Esophagus muscularis mucosa (tissue), 4 donors: Measurements from ENCODE around the gene UBXN6. TPM values are rescaled to one million over a fixed set of nuclear protein-coding genes. Genes with fewer than 3 reads are reported as not detected.

Experiments used
- DNase-seq: peaks from one replicate; pipeline ENCODE4 v3.0.0-alpha.2; 2017; ENCODE audit errors: extremely low spot score
- H3K27ac ChIP-seq, 4 donors: fragments of 200-600 bp; sonication (generic); replicated peaks in 1 of 4; 1 replicate in 3 of 4; 2 replicates in 1 of 4; pipeline ENCODE4 v1.5.1; 2016 to 2019; ENCODE audit warnings: mild to moderate bottlenecking in 1 of 4
- H3K27me3 ChIP-seq, 4 donors: fragments of 200-600 bp; sonication (generic); one replicate each; pipeline versions ENCODE4 v1.5.1 to v1.6.0; 2016 to 2019
- H3K36me3 ChIP-seq, 4 donors: fragments of 200-600 bp; sonication (generic); one replicate each; pipeline ENCODE4 v1.5.1; 2016 to 2019
- H3K4me1 ChIP-seq, 4 donors: fragments of 200-600 bp; sonication (generic); one replicate each; pipeline ENCODE4 v1.5.1; 2016 to 2019
- H3K4me3 ChIP-seq, 4 donors: fragments of 200-600 bp; sonication (generic); 1 replicate in 2 of 4; 2 replicates in 2 of 4; pipeline ENCODE4 v1.5.1; 2016 to 2019; ENCODE audit warnings: mild to moderate bottlenecking in 4 of 4, moderate library complexity in 1 of 4
- H3K9me3 ChIP-seq, 4 donors: fragments of 200-600 bp; sonication (generic); 1 replicate in 3 of 4; 2 replicates in 1 of 4; pipeline ENCODE4 v1.5.1; 2016 to 2019
- CTCF ChIP-seq, 3 experiments: fragments of 200-600 bp in 2 of 3; fragments of 450-650 bp in 1 of 3; sonication (generic) in 2 of 3; IDR thresholded peaks; one replicate each; pipeline ENCODE4 v1.5.1; 2017 to 2019; ENCODE audit warnings: antibody characterized with exemption in 3 of 3, mild to moderate bottlenecking in 2 of 3, moderate library complexity in 1 of 3
- EP300 ChIP-seq: sonication (generic); formaldehyde crosslinking; IDR thresholded peaks from one replicate; pipeline ENCODE4 v1.6.1; 2017; ENCODE audit warnings: antibody characterized with exemption
- POLR2A ChIP-seq: fragments of 450-650 bp; IDR thresholded peaks from one replicate; pipeline ENCODE4 v1.6.1; 2017; ENCODE audit warnings: antibody characterized with exemption, moderate library complexity, mild to moderate bottlenecking, low read depth
- POLR2AphosphoS5 ChIP-seq, 2 donors: sonication (generic); formaldehyde crosslinking; IDR thresholded peaks; one replicate each; pipeline ENCODE4 v1.6.1; 2017; ENCODE audit warnings: antibody characterized with exemption in 2 of 2
- WGBS: methylation state at CpG from one replicate; pipeline ENCODE4 v1.1.5; 2018; 5-methylcytosine and 5-hydroxymethylcytosine counted together
- intact Hi-C: fragments of 100-400 bp; cut with DNase I; formaldehyde crosslinking; loops from one replicate; pipeline ENCODE4 v1.15.1; 2023
- total RNA-seq, 4 donors: library from RNA; depleted of rRNA; stranded (reverse); fragments of >200 nt; gene quantifications; one replicate each; pipeline versions ENCODE4 v1.1.0 to v1.2.1, GENCODE V29; 2016

UBXN6 gene
- total RNA-seq, result 100 to 1,000 TPM in 2 of 4 donors, 10 to 100 TPM in 2; 65.2 to 190 (median 98.8) TPM

- Histone ChIP-seq H3K36me3 (peaks cover 11 to 21% (median 12%) of the 10 kb centered on the region in 4 donors), H3K4me3 (peak within 1 kb of the TSS; percentile 67 to 87 (median 74)), H3K9me3 (no peaks in the 10 kb centered on the region), H3K27me3 (no peaks in the 10 kb centered on the region), H3K4me1 (peaks cover 22 to 47% (median 36%) of the 10 kb centered on the region in 4 donors), H3K27ac (peak within 1 kb of the TSS; percentile 88 to 95 (median 91))
- peak; percentile 98 for DNase-seq
- TF ChIP-seq POLR2AphosphoS5 (IDR thresholded peaks at IDR 0.05) (peak; percentile 59 to 89), CTCF (IDR thresholded peaks at IDR 0.05) (peak in 1 of 3 experiments; percentile 18), EP300 (no peak)
- intact Hi-C loops, result loop anchor here (5.0 kb wide), 1 partner anchor 59 kb away; the partner anchor contains the start of gene PLIN4
- WGBS, result 18% methylated on average over 32 of the region's 52 CpGs
Measured at GRCh38 chr19:4457654-4458395, at the start of gene UBXN6. TSS of gene UBXN6 (minus strand) at chr19:4457794. CDS start at chr19:4457697, 97 bp downstream.

- WGBS, result 84% methylated on average over 8 of the region's 12 CpGs
- TF ChIP-seq EP300 (no peak), POLR2AphosphoS5 (IDR thresholded peaks at IDR 0.05) (no peak), POLR2A (no peak), CTCF (IDR thresholded peaks at IDR 0.05) (no peak)
- H3K4me3 ChIP-seq, result no peak overlapping the region
- DNase-seq, result no peak
- peaks cover 4 to 85% (median 42%) of the 10 kb centered on the region in 4 donors for H3K4me1 ChIP-seq
- H3K27me3 ChIP-seq, result no peaks in the 10 kb centered on the region
- peak overlapping the region; percentile 35 to 51 (median 46) for H3K27ac ChIP-seq
- peaks cover 19 to 80% (median 69%) of the 10 kb centered on the region in 4 donors for H3K36me3 ChIP-seq
- intact Hi-C loops, result no loop called here
- no peaks in the 10 kb centered on the region for H3K9me3 ChIP-seq
Measured at GRCh38 chr19:4507150-4507452, 49.5 kb upstream of the UBXN6 start.

- H3K9me3 ChIP-seq, result no peaks in the 10 kb centered on the region
- peak overlapping the region; percentile 35 to 51 (median 46) for H3K27ac ChIP-seq
- intact Hi-C loops, result no loop called here
- H3K4me3 ChIP-seq, result no peak overlapping the region
- peaks cover 23 to 81% (median 72%) of the 10 kb centered on the region in 4 donors for H3K36me3 ChIP-seq
- 86% methylated on average over 9 of the region's 17 CpGs for WGBS
- peaks cover 4 to 90% (median 44%) of the 10 kb centered on the region in 4 donors for H3K4me1 ChIP-seq
- TF ChIP-seq POLR2AphosphoS5 (IDR thresholded peaks at IDR 0.05), result no peak
- TF ChIP-seq CTCF (IDR thresholded peaks at IDR 0.05), result no peak
- no peak for TF ChIP-seq EP300
- no peak for TF ChIP-seq POLR2A
- DNase-seq, result no peak
- H3K27me3 ChIP-seq, result no peaks in the 10 kb centered on the region
Measured at GRCh38 chr19:4506449-4507149, 49.0 kb upstream of the UBXN6 start.

GRCh38 chr19:4505570-4506448 is 48.2 kb upstream of the UBXN6 start:
- Histone ChIP-seq H3K36me3 (peaks cover 30 to 86% (median 80%) of the 10 kb centered on the region in 4 donors), H3K4me3 (no peak overlapping the region), H3K9me3 (no peaks in the 10 kb centered on the region), H3K27ac (peak overlapping the region in 3 of 4 donors; percentile 45 to 51 (median 48)), H3K4me1 (peaks cover 4 to 85% (median 44%) of the 10 kb centered on the region in 4 donors), H3K27me3 (no peaks in the 10 kb centered on the region)
- DNase-seq, result no peak
- intact Hi-C loops, result no loop called here
- WGBS, result 94% methylated on average over 34 of the region's 34 CpGs
- no peak for TF ChIP-seq POLR2A
- TF ChIP-seq CTCF (IDR thresholded peaks at IDR 0.05), result no peak
- no peak for TF ChIP-seq POLR2AphosphoS5 (IDR thresholded peaks at IDR 0.05)
- no peak for TF ChIP-seq EP300
